WTC11 (cell line): Measurements from ENCODE around the gene TUSC2. TPM values are rescaled to one million over a fixed set of nuclear protein-coding genes. Genes with fewer than 3 reads are reported as not detected.
A peak's percentile ranks its signal among the peaks of the same experiment; 100 is the strongest.

ENCODE experiments used
- ATAC-seq: fragments of 200-7000 bp; cut with Tn5 transposase; 2 replicates; pipeline ENCODE4 v1.10.0; 2021; ENCODE audit warnings: mild to moderate bottlenecking, moderate library complexity
- CTCF ChIA-PET: fragments of 300-600 bp; sonication (Branson Sonifier 250); formaldehyde crosslinking; loops from one replicate; lab custom pipeline; 2021; ENCODE audit warnings: antibody characterized with exemption; lab: Charles Lee
- POLR2A ChIA-PET: fragments of 350-600 bp; sonication (Branson Sonifier 250); formaldehyde crosslinking; loops from one replicate; lab custom pipeline; 2021; ENCODE audit warnings: antibody characterized with exemption; lab: Charles Lee
- DNase-seq: peaks from one replicate; pipeline ENCODE4 v3.0.0; 2021; ENCODE audit warnings: low spot score
- H3K27ac Mint-ChIP-seq: 2 replicates; pipeline ENCODE4 v1.8.0; 2021; ENCODE audit warnings: mixed read lengths
- H3K27me3 Mint-ChIP-seq: 2 replicates; pipeline ENCODE4 v1.8.0; 2021; ENCODE audit warnings: low read depth, mild to moderate bottlenecking, moderate library complexity, mixed read lengths
- H3K36me3 Mint-ChIP-seq: 2 replicates; pipeline ENCODE4 v1.8.0; 2021; ENCODE audit warnings: mixed read lengths
- H3K4me1 Mint-ChIP-seq: 2 replicates; pipeline ENCODE4 v1.8.0; 2022; ENCODE audit warnings: mixed read lengths
- H3K4me3 Mint-ChIP-seq: 2 replicates; pipeline ENCODE4 v1.8.0; 2021; ENCODE audit warnings: mild to moderate bottlenecking, moderate library complexity, mixed read lengths
- H3K9me3 Mint-ChIP-seq: 2 replicates; pipeline ENCODE4 v1.8.0; 2021; ENCODE audit warnings: mixed read lengths
- ATF1 ChIP-seq: sonication (generic); formaldehyde crosslinking; IDR thresholded peaks from 2 replicates; pipeline ENCODE4 v1.8.1; 2023; ENCODE audit warnings: mild to moderate bottlenecking, moderate library complexity, missing genetic modification reagents
- FOXK1 ChIP-seq: sonication (generic); formaldehyde crosslinking; IDR thresholded peaks from 2 replicates; pipeline ENCODE4 v1.8.0; 2022; ENCODE audit warnings: mild to moderate bottlenecking, moderate library complexity, missing genetic modification reagents
- FOXP1 ChIP-seq: sonication (generic); formaldehyde crosslinking; IDR thresholded peaks from 2 replicates; pipeline ENCODE4 v1.8.0; 2022; ENCODE audit warnings: missing genetic modification reagents, mild to moderate bottlenecking, moderate library complexity, borderline replicate concordance
- GRHL2 ChIP-seq: fragments of 250-450 bp; sonication (Bioruptor Pico); IDR thresholded peaks from 2 replicates; pipeline ENCODE4 v1.8.0; 2022; ENCODE audit warnings: mild to moderate bottlenecking, moderate library complexity; ENCODE audit not compliant: insufficient replicate concordance, severe bottlenecking
- JAZF1 ChIP-seq: fragments of 250-450 bp; sonication (Bioruptor Pico); IDR thresholded peaks from 2 replicates; pipeline ENCODE4 v1.9.0; 2021; ENCODE audit warnings: moderate library complexity, mild to moderate bottlenecking, inconsistent platforms
- JUN ChIP-seq: sonication (generic); formaldehyde crosslinking; IDR thresholded peaks from 2 replicates; pipeline ENCODE4 v1.8.0; 2023; ENCODE audit warnings: mild to moderate bottlenecking, missing genetic modification reagents
- NR1H2 ChIP-seq: sonication (generic); formaldehyde crosslinking; IDR thresholded peaks from 2 replicates; pipeline ENCODE4 v1.9.0; 2021; ENCODE audit warnings: mild to moderate bottlenecking, moderate library complexity, missing genetic modification reagents
- RORB ChIP-seq: fragments of 250-450 bp; sonication (Bioruptor Pico); IDR thresholded peaks from 2 replicates; pipeline ENCODE4 v1.9.0; 2021; ENCODE audit warnings: mild to moderate bottlenecking
- SMAD4 ChIP-seq: sonication (generic); formaldehyde crosslinking; IDR thresholded peaks from 2 replicates; pipeline ENCODE4 v1.8.0; 2022; ENCODE audit warnings: mild to moderate bottlenecking, missing genetic modification reagents
- TEAD1 ChIP-seq: sonication (generic); formaldehyde crosslinking; IDR thresholded peaks from 2 replicates; pipeline ENCODE4 v1.8.0; 2022; ENCODE audit warnings: mild to moderate bottlenecking, missing genetic modification reagents
- TEAD4 ChIP-seq: sonication (generic); formaldehyde crosslinking; IDR thresholded peaks from 2 replicates; pipeline ENCODE4 v1.8.0; 2022; ENCODE audit warnings: mild to moderate bottlenecking, missing genetic modification reagents
- ZNF416 ChIP-seq: fragments of 250-450 bp; sonication (Bioruptor Pico); IDR thresholded peaks from 2 replicates; pipeline ENCODE4 v1.9.0; 2021; ENCODE audit warnings: mild to moderate bottlenecking, inconsistent platforms
- total RNA-seq: library from RNA; stranded (reverse); gene quantifications from 3 replicates; pipeline ENCODE4 v1.2.3, GENCODE V29; 2021
- TF ChIP-seq, protein P1 (sequence below): sonication (generic); formaldehyde crosslinking; conservative IDR thresholded peaks from 2 replicates; pipeline ENCODE4 v1.8.1; 2023; ENCODE audit warnings: mild to moderate bottlenecking, low read depth, missing genetic modification reagents, moderate library complexity
- TF ChIP-seq, protein P2 (sequence below): sonication (generic); formaldehyde crosslinking; IDR thresholded peaks from 2 replicates; pipeline ENCODE4 v1.8.0; 2022; ENCODE audit warnings: mild to moderate bottlenecking, missing genetic modification reagents
- TF ChIP-seq, protein P3 (sequence below): sonication (generic); formaldehyde crosslinking; IDR thresholded peaks from 2 replicates; pipeline ENCODE4 v1.8.0; 2023; ENCODE audit warnings: missing genetic modification reagents
- TF ChIP-seq, protein P4 (sequence below): sonication (generic); formaldehyde crosslinking; IDR thresholded peaks from 2 replicates; pipeline ENCODE4 v1.8.0; 2022; ENCODE audit warnings: mild to moderate bottlenecking, missing genetic modification reagents

TUSC2 gene
- total RNA-seq, 1 experiment from 2014 or later: 41.1 TPM

DNA sequence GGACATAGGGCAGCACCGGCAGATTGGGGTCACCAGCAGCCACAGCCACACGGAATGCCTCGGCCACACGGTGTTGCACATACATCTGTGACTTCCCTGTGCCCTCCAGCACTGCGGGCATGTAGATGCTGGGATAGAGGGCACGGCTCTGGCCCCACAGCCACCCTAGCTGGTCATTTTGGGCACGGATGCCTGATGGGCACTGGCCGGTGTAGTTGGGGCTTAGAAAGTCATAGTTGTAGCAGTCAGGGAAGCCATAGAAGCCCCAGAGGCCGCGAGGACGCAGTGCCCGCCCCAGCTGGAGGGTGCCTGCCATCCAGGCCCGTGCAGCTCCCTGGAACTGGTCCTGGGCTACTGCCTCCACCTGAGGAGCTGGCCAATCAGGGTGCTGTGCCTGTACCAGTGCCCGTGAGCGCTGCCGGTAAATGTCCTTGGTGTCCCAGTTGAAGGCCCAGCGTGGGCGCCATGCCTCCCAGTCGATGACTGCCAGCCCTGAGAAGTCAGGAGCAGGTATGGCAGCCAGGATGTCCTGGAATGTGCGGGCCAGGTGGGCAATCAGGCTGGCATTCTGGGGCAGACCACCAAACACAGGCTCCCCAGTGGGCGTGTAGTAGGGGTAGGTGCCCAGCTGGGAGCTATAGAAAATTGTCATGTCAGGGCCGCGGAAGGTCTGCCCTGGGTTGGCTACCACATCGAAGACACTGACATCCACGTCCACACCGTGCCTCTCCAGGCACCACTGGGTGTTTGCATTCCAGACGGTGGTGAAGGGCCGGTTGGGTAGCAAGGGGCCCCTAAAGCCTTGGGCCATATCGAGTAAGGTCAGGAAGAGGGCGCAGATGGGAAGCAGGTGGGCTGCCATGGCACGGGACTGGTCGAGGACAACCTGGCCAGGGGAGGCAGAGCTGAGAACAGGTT lies 25.7 kb downstream of the TUSC2 start:
- TF ChIP-seq, protein P1, sequence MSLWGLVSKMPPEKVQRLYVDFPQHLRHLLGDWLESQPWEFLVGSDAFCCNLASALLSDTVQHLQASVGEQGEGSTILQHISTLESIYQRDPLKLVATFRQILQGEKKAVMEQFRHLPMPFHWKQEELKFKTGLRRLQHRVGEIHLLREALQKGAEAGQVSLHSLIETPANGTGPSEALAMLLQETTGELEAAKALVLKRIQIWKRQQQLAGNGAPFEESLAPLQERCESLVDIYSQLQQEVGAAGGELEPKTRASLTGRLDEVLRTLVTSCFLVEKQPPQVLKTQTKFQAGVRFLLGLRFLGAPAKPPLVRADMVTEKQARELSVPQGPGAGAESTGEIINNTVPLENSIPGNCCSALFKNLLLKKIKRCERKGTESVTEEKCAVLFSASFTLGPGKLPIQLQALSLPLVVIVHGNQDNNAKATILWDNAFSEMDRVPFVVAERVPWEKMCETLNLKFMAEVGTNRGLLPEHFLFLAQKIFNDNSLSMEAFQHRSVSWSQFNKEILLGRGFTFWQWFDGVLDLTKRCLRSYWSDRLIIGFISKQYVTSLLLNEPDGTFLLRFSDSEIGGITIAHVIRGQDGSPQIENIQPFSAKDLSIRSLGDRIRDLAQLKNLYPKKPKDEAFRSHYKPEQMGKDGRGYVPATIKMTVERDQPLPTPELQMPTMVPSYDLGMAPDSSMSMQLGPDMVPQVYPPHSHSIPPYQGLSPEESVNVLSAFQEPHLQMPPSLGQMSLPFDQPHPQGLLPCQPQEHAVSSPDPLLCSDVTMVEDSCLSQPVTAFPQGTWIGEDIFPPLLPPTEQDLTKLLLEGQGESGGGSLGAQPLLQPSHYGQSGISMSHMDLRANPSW (CRISPR knock-in tag): no peak
- TF ChIP-seq GRHL2 (CRISPR knock-in tag): no peak
- DNase-seq (no peak), ATAC-seq (no peak)
- Mint-ChIP-seq H3K27ac (peak overlapping the region; percentile 36; the same call in 1 of the 2 replicates), H3K9me3 (peaks cover 10% of the 10 kb centered on the region; the same call in 1 of the 2 replicates), H3K4me3 (no peak overlapping the region), H3K27me3 (no peaks in the 10 kb centered on the region; the same call in 1 of the 2 replicates), H3K36me3 (0 out of 2 replicates have a peak, but pooled peaks cover 4% of the 10 kb centered on the region), H3K4me1 (peaks cover 22% of the 10 kb centered on the region)
- CTCF ChIA-PET: interaction anchor here (1.1 to 5.9 kb wide), 12 partner anchors 13 to 108 kb away, joined by 3 to 95 read pairs (median 6); partner anchors contain the start of genes HYAL2, RASSF1 and TUSC2
- POLR2A ChIA-PET: interaction anchor here (1.4 kb wide), 1 partner anchor 25 kb away, joined by 3 read pairs; the partner anchor contains the start of gene TUSC2

DNA sequence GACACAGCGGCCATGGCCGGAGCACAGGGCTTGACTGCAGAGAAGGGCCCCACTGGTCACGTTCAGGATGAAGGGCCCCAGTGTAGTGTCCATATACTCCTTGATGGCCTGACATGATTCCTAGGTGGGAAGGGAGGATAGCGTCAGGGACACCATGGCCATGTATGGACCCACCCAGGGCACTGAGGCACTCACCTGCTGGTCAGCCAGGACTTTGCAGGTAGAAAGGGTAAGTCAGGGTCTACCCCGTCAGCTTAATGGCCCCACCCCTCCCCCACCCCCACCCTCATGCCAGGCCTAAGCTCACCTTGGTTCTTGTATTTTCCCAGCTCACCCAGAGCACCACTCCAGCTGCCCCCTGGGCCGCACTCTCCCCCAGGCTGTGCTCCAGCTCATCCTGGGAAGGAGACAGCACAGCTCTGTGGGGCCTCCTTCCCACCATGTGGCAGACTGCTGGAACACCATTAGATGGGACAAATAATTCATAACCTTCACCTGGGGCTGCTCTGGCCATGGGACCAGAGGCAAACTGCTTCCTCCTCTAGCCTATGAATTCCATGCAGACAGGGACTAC lies 27.3 kb downstream of the TUSC2 start:
- H3K27me3 Mint-ChIP-seq: no peaks in the 10 kb centered on the region; the same call in 1 of the 2 replicates
- CTCF ChIA-PET: interaction anchor here (0.7 to 5.9 kb wide), 4 partner anchors 14 to 50 kb away, joined by 3 to 95 read pairs (median 4); partner anchors contain the start of genes CYB561D2, HYAL2 and NPRL2
- H3K4me1 Mint-ChIP-seq: peaks cover 22% of the 10 kb centered on the region
- POLR2A ChIA-PET: no interaction called here
- H3K4me3 Mint-ChIP-seq: 0 out of 2 replicates have a peak overlapping the region, but pooled peaks have one; percentile 97
- peak overlapping the region; percentile 82; the same call in 1 of the 2 replicates for H3K27ac Mint-ChIP-seq
- H3K9me3 Mint-ChIP-seq: peaks cover 7% of the 10 kb centered on the region; the same call in 1 of the 2 replicates
- 0 out of 2 replicates have a peak, but pooled peaks cover 4% of the 10 kb centered on the region for H3K36me3 Mint-ChIP-seq
- ATAC-seq (no peak), DNase-seq (no peak)
- no peak for TF ChIP-seq ZNF416 (CRISPR knock-in tag)
- TF ChIP-seq, protein P2, sequence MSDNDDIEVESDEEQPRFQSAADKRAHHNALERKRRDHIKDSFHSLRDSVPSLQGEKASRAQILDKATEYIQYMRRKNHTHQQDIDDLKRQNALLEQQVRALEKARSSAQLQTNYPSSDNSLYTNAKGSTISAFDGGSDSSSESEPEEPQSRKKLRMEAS (CRISPR knock-in tag): no peak
- no peak for TF ChIP-seq FOXK1 (CRISPR knock-in tag)
- TF ChIP-seq JUN (CRISPR knock-in tag): no peak
- no peak for TF ChIP-seq FOXP1
- no peak for TF ChIP-seq NR1H2 (CRISPR knock-in tag)
- no peak for TF ChIP-seq TEAD4 (CRISPR knock-in tag)
- TF ChIP-seq RORB (CRISPR knock-in tag): no peak
- TF ChIP-seq ATF1: no peak
- no peak for TF ChIP-seq JAZF1 (CRISPR knock-in tag)

DNA sequence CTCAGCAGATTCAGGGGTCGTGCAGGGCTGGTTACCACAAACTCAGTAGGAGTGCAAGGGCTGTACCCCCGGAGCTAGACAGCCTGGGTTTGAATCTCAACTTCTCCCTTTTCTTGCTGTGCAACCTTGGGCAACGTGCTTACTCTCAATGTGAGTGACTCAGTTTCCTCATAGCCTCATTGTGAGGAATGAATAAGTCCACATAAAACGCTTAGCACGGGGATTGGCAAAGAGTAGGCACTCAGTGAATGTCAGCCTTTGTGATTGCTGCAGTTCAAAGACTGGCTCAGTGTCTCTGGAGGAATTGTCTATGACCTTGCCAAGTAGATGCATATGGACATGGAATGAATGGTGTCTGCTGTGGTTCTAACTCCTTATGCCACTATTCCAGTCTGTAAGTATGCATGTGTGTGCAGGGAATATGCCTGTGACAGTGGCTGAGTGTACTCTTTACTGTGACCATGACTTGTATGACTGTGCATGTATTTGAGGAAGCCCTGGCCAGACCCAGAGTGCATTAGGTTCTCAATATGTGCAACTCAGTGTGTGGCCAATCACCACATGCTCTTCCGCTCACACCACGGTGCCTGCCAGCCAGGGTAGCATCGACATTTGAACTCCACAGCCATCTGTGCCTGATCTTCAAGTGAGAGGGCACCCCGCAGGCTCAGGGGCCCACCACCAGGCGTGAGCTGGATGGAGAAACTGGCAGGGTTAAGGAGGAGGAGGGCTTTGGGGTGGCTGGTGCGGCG lies 27.9 kb downstream of the TUSC2 start:
- Mint-ChIP-seq H3K27ac (peak overlapping the region; percentile 82), H3K9me3 (0 out of 2 replicates have a peak, but pooled peaks cover 5% of the 10 kb centered on the region), H3K4me3 (peak overlapping the region; percentile 97), H3K27me3 (no peaks in the 10 kb centered on the region; the same call in 1 of the 2 replicates), H3K36me3 (0 out of 2 replicates have a peak, but pooled peaks cover 4% of the 10 kb centered on the region), H3K4me1 (peaks cover 22% of the 10 kb centered on the region)
- no peak for DNase-seq
- no peak for ATAC-seq
- ChIA-PET POLR2A (interaction anchor here (0.8 to 1.4 kb wide), 6 partner anchors 18 to 50 kb away, joined by 3 to 8 read pairs (median 4); partner anchors contain the start of genes CYB561D2, HYAL2 and NPRL2), CTCF (interaction anchor here (0.9 to 5.9 kb wide), 20 partner anchors 15 to 312 kb away, joined by 3 to 95 read pairs (median 4); partner anchors contain the start of genes CISH and HYAL2)
- TF ChIP-seq TEAD1 (CRISPR knock-in tag) (no peak), SMAD4 (CRISPR knock-in tag) (no peak)
- TF ChIP-seq, protein P3, sequence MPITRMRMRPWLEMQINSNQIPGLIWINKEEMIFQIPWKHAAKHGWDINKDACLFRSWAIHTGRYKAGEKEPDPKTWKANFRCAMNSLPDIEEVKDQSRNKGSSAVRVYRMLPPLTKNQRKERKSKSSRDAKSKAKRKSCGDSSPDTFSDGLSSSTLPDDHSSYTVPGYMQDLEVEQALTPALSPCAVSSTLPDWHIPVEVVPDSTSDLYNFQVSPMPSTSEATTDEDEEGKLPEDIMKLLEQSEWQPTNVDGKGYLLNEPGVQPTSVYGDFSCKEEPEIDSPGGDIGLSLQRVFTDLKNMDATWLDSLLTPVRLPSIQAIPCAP (CRISPR knock-in tag): no peak
- TF ChIP-seq, protein P1 (CRISPR knock-in tag): no peak
- TF ChIP-seq, protein P4, sequence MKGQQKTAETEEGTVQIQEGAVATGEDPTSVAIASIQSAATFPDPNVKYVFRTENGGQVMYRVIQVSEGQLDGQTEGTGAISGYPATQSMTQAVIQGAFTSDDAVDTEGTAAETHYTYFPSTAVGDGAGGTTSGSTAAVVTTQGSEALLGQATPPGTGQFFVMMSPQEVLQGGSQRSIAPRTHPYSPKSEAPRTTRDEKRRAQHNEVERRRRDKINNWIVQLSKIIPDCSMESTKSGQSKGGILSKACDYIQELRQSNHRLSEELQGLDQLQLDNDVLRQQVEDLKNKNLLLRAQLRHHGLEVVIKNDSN (CRISPR knock-in tag): no peak
